HEK293 (cell line): Measurements from ENCODE around the gene TEAD4.

Source experiments
- BCL11A ChIP-seq: fragments of 450-650 bp; formaldehyde crosslinking; IDR thresholded peaks from 2 replicates; pipeline ENCODE4 v1.5.1; 2016; ENCODE audit warnings: low read depth, missing biosample characterization, missing genetic modification characterization
- PRDM1 ChIP-seq: fragments of 450-650 bp; formaldehyde crosslinking; IDR thresholded peaks from 2 replicates; pipeline ENCODE4; 2016; ENCODE audit warnings: missing biosample characterization, missing genetic modification characterization
- SETDB1 ChIP-seq: IDR thresholded peaks from one replicate; pipeline ENCODE4 v1.6.1; 2017; ENCODE audit warnings: mild to moderate bottlenecking, low read length, moderate library complexity, mixed read lengths; ENCODE audit not compliant: insufficient read length
- ZNF274 ChIP-seq, 2 experiments: fragments of 200-500 bp in 1 of 2; fragments of 450-650 bp in 1 of 2; sonication (Bioruptor generic) in 1 of 2; formaldehyde crosslinking in 1 of 2; IDR thresholded peaks; 2 replicates each; pipeline versions ENCODE4 v1.5.1 to v1.6.1; 2014 to 2016; ENCODE audit warnings: borderline replicate concordance in 1 of 2, inconsistent platforms in 1 of 2, low read length in 1 of 2, missing biosample characterization in 1 of 2, missing genetic modification characterization in 1 of 2
- ZNF510 ChIP-seq: fragments of 450-650 bp; formaldehyde crosslinking; IDR thresholded peaks from 2 replicates; pipeline ENCODE4 v1.5.1; 2018; ENCODE audit warnings: mild to moderate bottlenecking, missing genetic modification characterization, missing biosample characterization; ENCODE audit not compliant: insufficient replicate concordance
- ZNF664 ChIP-seq: fragments of 450-650 bp; formaldehyde crosslinking; IDR thresholded peaks from 2 replicates; pipeline ENCODE4 v1.5.1; 2016; ENCODE audit warnings: missing biosample characterization, missing genetic modification characterization
- TF ChIP-seq, protein P1 (sequence below): fragments of 450-650 bp; formaldehyde crosslinking; IDR thresholded peaks from 2 replicates; pipeline ENCODE4 v1.5.1; 2016; ENCODE audit warnings: missing biosample characterization, missing genetic modification characterization
- TF ChIP-seq, protein P2 (sequence below): fragments of 450-650 bp; formaldehyde crosslinking; IDR thresholded peaks from 2 replicates; pipeline ENCODE4 v1.5.1; 2016; ENCODE audit warnings: missing biosample characterization, missing genetic modification characterization
- TF ChIP-seq, protein P3 (sequence below): fragments of 450-650 bp; formaldehyde crosslinking; IDR thresholded peaks from 2 replicates; pipeline ENCODE4 v1.5.1; 2016; ENCODE audit warnings: missing biosample characterization, missing genetic modification characterization

- no peak for TF ChIP-seq ZNF664
- no peak for TF ChIP-seq PRDM1 (tag by site-specific recombination)
- TF ChIP-seq, protein P1, sequence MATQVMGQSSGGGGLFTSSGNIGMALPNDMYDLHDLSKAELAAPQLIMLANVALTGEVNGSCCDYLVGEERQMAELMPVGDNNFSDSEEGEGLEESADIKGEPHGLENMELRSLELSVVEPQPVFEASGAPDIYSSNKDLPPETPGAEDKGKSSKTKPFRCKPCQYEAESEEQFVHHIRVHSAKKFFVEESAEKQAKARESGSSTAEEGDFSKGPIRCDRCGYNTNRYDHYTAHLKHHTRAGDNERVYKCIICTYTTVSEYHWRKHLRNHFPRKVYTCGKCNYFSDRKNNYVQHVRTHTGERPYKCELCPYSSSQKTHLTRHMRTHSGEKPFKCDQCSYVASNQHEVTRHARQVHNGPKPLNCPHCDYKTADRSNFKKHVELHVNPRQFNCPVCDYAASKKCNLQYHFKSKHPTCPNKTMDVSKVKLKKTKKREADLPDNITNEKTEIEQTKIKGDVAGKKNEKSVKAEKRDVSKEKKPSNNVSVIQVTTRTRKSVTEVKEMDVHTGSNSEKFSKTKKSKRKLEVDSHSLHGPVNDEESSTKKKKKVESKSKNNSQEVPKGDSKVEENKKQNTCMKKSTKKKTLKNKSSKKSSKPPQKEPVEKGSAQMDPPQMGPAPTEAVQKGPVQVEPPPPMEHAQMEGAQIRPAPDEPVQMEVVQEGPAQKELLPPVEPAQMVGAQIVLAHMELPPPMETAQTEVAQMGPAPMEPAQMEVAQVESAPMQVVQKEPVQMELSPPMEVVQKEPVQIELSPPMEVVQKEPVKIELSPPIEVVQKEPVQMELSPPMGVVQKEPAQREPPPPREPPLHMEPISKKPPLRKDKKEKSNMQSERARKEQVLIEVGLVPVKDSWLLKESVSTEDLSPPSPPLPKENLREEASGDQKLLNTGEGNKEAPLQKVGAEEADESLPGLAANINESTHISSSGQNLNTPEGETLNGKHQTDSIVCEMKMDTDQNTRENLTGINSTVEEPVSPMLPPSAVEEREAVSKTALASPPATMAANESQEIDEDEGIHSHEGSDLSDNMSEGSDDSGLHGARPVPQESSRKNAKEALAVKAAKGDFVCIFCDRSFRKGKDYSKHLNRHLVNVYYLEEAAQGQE, result no peak
- TF ChIP-seq SETDB1, result no peak
- no peak for TF ChIP-seq BCL11A (tag by site-specific recombination)
- TF ChIP-seq, protein P2, sequence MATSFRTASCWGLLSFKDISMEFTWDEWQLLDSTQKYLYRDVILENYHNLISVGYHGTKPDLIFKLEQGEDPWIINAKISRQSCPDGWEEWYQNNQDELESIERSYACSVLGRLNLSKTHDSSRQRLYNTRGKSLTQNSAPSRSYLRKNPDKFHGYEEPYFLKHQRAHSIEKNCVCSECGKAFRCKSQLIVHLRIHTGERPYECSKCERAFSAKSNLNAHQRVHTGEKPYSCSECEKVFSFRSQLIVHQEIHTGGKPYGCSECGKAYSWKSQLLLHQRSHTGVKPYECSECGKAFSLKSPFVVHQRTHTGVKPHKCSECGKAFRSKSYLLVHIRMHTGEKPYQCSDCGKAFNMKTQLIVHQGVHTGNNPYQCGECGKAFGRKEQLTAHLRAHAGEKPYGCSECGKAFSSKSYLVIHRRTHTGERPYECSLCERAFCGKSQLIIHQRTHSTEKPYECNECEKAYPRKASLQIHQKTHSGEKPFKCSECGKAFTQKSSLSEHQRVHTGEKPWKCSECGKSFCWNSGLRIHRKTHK (tag by site-specific recombination), result no peak
- TF ChIP-seq, protein P3, sequence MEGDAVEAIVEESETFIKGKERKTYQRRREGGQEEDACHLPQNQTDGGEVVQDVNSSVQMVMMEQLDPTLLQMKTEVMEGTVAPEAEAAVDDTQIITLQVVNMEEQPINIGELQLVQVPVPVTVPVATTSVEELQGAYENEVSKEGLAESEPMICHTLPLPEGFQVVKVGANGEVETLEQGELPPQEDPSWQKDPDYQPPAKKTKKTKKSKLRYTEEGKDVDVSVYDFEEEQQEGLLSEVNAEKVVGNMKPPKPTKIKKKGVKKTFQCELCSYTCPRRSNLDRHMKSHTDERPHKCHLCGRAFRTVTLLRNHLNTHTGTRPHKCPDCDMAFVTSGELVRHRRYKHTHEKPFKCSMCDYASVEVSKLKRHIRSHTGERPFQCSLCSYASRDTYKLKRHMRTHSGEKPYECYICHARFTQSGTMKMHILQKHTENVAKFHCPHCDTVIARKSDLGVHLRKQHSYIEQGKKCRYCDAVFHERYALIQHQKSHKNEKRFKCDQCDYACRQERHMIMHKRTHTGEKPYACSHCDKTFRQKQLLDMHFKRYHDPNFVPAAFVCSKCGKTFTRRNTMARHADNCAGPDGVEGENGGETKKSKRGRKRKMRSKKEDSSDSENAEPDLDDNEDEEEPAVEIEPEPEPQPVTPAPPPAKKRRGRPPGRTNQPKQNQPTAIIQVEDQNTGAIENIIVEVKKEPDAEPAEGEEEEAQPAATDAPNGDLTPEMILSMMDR (tag by site-specific recombination), result no peak
- no peak for TF ChIP-seq ZNF510
- no peak for TF ChIP-seq ZNF274 (IDR thresholded peaks at IDR 0.05; ENCODE audit: low read length)
- no peak for TF ChIP-seq ZNF274 (tag by site-specific recombination; IDR thresholded peaks at IDR 0.05; ENCODE audit: borderline replicate concordance)
Measured at GRCh38 chr12:3014641-3015040, 55.4 kb downstream of the TEAD4 start.
